GM18499 (cell line): Measurements from ENCODE around the gene NDUFS3.

Experiments
- ATAC-seq: cut with Tn5 transposase; IDR thresholded peaks from one replicate; pipeline ENCODE4 v1.9.1; 2021; ENCODE audit warnings: moderate number of reproducible peaks; ENCODE audit not compliant: insufficient read depth, unreplicated experiment

Gene NDUFS3

DNA sequence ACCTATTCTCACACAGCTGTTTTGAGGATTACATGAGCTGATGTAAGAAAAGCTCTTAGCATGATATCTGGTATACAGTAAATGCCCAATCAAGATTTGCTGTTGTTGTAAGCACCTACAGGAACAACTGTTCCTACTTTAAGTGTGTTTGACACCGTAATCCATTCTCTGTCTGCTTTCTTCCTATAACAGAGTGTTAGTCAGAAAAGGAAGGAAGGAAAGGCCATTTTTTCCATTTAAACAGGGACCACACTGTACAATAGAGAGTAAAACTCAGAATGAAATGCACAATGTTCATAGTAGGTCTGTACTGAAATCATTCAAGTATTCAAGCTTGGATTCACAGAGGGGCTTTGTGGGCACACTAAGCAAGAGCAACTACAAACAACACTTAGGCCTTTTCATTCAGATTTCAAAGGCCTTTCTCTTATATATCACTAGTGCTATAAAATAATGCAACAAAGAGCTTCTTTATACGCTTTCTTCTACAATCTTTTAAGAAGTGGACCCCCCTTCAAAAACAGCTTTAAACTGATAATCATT lies 42.0 kb downstream of the NDUFS3 start:
- no peak for ATAC-seq

GRCh38 chr11:47626234-47626633 lies 47.4 kb downstream of the NDUFS3 start:
- ATAC-seq, result no peak

DNA sequence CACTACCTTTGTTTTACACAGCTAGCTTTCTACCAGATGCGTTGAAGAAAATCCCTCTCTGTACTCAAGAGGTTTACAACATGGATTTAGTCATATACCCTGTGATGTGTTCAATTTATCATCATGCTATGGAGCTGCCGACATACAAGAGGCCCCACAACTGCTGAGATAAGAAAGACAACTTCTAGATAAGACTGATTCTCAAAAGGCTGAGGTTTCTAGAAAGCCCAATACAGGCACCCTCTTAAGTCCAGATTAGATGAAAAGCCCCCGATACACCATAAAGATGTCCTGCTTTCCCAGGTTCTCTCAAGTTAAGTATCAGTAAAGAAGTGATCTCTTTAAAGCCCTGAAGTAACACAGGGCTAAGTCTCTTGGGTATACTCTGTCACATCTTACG lies 49.2 kb downstream of the NDUFS3 start:
- no peak for ATAC-seq

GRCh38 chr11:47631473-47631872 lies 52.6 kb downstream of the NDUFS3 start:
- no peak for ATAC-seq
